ENCODE data around the gene TNMD.
"Not testable (repeated sequence)": the region's sequence is repeated elsewhere in the genome, so short reads cannot be mapped to it uniquely, and the experiment has no call there.

Gene TNMD

DNA sequence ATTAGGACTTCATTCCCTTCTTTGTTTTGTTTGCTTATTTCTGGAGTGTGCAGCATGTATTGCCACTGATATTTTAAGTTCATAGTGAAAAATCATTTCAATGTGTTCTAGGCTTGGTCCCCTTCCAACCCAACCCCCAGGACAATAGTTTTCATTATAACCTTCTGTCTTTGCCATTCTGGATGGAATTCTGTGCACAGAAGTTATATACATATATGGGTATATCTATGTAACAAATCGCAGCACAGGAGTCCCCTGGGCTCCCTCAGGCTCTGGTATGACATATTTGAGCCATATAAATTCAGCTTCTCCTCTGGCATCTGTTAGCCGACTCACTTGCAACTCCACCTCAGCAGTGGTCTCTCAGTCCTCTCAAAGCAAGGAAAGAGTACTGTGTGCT is at the start of gene TNMD:
Gene TNMD, plus strand, starts transcription at position 326 of the 400 bp plus-strand sequence. CDS start 83 bp downstream, outside the sequence.
- DNase-seq (ENCODE audit: low spot score): no peak

DNA sequence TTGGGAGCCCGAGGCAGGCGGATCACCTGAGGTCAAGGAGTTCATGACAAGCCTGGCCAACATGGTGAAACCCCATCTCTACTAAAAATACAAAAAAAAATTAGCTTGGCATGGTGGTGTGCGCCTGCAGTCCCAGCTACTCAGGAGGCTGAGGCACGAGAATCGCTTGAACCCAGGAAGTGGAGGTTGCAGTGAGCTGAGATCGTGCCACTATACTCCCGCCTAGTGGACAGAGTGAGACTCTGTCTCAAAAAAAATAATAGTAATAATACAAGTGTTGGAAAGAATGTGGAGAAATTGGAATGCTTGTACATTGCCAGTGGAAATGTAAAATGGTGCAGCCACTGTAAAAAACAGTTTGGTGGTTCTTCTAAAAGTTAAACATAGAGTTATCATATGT is 19.2 kb upstream of the TNMD start:
- not testable (repeated sequence) for DNase-seq (ENCODE audit: low spot score)

DNA sequence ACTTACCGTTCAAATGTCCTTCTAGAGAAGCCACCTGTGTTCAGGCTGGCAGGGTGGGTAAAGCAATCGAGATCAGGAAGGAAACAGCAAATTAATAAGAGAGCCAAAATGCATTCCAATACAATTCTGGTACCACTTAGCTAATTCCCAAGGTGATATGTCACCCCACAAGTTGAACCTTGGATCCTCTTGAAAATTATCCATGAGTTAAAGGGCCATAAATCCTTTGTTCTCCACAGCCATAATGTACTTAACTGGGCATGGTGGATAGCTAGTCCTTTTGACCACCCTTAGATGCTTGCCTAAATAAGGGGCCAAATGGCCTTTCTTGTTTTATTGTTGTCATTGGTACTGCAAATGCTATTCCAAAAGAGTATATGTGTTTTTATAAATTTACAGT is 2.0 kb downstream of the TNMD start:
- no peak for DNase-seq (ENCODE audit: low spot score)

DNA sequence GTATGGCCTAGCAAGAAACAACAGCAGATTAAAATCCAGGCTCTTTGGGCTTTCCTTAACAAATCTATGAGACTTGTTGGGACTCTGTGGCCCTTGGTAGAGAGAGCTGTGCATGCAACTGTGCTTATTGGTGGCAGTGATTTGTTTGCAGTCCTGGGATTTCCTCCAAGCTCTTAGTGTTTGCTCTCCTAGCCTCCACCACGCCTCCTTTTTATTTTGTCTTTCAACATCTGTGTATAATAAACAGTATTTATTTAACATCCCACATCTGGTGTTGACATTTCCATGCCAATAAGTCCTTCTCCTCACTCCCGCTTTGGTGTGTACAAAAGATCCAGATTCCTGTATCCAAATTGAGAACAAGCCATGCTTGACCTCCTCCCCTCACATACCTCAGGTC is 3.1 kb downstream of the TNMD start:
- no peak for DNase-seq (ENCODE audit: low spot score)

DNA sequence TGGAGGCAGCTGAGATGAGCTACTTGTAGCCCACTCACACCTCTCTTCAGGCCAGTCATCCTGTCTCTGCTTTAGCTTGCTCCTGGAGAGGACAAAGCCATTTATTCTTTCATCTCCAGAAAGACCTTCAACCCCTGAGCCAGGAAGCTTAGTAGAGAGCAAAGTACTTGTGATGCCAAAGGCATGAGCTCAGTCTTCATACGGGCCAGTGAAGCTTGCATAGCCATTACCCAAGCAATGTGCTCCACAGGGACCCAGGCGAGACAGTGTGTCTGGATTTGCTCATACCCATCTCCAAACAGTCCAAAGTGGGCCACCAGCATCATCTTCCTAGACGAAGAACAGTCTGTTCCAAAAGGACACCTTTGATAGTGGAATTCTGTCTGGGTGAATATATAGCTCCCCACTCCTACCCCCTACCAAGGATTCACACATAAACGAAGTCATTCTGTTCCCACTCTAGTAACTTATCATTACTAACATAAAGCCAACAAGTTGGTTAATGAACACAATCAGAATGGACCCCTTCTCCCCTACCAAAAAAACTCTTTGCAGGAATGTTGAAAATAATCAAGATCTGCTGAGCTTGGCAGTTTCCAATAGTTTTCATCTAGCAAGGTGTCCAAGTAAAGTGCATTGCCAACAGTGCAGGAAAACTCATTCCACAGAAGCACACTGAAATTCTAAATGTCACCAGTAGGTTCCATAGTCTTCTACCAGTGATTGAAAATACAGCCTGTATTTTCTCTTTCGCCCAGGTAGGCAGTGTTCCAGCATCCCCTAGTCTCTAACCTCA is 6.7 kb downstream of the TNMD start:
- no peak for DNase-seq (ENCODE audit: low spot score)

DNA sequence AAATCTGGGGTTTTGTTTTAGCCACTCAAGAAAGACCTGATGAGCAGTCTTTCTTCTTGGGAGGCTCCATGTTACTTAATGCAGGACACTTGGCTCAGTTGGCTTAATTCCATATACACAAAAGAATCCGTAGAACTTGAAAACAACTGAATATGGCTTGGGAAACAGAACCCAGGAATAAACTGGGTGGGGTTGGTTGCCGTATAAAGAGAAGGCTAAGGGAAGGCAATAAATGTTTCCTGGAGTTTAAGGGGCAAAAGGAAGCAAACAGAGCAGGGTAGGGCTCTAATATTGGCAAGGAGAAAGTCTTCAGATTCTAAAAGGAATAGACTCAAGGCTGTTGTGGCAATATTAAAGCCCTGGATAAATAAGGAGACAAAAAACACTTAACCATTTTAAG is 8.4 kb downstream of the TNMD start:
- no peak for DNase-seq (ENCODE audit: low spot score)

DNA sequence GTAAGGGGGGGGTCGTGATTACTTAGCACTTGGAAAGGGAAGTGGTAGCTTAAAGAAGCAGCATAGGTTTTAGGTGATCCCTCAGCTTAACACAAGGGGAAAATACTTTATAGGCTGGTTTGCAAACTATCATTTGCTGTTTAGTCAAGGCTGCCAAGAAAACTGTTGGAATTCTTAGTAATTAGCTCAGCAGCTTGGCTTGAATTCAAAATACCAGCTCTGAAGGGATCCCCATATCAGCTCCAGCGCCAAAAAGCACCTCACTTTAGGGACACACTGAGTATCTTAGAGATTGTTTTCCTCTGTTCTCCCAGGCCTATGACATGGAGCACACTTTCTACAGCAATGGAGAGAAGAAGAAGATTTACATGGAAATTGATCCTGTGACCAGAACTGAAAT is 8.8 kb downstream of the TNMD start:
- no peak for DNase-seq (ENCODE audit: low spot score)

DNA sequence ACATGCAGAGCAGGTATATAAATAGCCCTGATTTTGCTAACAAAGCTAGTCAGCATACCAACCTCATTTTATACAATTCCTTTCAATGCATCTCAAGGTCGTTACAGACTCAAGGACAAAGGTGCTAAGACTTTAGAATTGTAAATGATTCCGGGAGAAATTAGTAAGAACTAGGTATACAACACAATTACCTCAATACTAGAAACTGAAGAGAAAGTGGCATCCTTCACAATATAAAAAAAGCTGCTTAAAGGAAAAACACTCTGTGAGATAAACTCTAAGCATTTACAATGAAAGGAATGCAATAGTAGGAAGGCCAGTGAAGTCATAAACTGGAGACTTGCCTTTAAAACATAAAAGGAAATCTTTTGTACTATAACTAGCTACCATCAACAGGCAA is 11.9 kb downstream of the TNMD start:
- DNase-seq (ENCODE audit: low spot score): no peak

DNA sequence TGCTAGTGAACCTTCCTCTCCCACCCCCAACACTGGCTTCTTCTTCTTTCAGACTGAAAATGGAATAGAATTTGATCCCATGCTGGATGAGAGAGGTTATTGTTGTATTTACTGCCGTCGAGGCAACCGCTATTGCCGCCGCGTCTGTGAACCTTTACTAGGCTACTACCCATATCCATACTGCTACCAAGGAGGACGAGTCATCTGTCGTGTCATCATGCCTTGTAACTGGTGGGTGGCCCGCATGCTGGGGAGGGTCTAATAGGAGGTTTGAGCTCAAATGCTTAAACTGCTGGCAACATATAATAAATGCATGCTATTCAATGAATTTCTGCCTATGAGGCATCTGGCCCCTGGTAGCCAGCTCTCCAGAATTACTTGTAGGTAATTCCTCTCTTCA is 14.7 kb downstream of the TNMD start:
- no peak for DNase-seq (ENCODE audit: low spot score)

DNA sequence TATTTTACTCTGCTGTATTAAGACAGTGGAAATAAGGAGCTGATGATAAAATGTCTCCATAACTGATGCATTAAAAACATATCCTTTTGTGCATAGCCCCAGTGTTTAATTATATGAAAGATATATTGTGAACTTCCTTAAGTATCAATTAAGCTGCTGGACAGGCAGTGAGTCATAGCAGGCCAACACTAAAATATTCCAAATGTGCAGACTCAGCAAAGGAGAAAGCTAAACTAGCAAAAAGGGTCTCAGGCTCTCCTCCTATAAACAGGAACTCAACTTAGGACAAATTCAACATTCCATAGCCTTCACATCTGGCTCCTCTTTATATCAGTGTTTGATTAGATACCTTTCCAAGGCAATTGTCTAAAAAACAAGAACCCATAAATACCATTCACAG is 15.6 kb downstream of the TNMD start:
- DNase-seq (ENCODE audit: low spot score): no peak

DNA sequence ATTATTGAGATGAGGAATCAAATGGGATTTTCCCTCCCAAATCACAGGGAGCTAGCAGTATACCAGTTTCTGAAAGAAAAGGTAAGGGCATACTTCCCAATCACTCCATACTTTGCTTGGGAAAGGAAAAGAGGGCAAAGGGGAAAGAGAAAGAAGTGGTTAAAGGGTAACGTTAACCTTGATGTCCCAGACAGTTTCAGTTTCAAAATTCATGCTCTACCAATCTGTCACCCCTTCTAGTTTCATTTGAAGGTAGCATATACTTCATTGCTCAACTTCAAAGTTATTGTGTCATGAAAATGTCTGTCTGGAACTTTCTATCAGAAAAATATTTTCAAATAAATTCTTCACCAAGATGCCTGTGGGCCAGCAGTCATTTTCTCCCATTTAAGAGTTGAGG is 16.0 kb downstream of the TNMD start:
- DNase-seq (ENCODE audit: low spot score): no peak

DNA sequence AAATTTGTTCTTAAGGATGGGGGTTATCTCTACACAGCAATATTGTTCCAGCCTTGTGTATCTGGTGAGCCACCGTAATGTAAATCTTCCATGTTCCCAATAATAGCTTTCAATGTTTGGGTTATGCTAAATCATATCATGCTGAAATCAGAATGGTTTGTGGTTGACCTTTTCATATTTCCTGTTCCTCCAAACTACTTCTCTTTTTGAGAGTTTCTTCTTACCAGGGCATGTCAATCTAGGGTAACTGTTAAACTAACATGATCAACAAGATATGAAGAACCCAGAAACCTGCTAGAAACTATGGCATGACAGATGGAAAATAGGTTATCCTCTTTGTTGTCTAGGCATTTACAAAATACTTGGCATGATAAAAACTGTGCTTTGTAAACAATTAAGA is 22.0 kb downstream of the TNMD start:
- no peak for DNase-seq (ENCODE audit: low spot score)

DNA sequence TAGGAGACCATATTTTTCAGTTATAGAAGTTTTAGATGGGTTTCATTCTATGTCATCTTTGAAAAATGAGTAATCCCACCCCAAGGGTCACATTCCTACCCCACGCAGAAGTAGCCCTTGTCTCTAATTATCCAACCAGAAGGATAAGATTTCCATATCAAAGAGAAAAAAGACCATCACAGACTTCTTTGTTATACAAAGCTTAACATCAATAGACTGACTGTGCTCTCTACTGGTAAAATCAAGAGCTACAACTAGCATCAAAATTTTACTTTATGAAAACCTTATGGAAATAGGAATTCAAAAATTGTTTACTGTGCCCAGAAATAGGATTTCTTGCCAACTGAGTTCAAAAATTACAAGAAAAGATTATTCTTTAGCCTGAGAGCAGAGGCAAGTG is 24.9 kb downstream of the TNMD start:
- DNase-seq (ENCODE audit: low spot score): no peak

DNA sequence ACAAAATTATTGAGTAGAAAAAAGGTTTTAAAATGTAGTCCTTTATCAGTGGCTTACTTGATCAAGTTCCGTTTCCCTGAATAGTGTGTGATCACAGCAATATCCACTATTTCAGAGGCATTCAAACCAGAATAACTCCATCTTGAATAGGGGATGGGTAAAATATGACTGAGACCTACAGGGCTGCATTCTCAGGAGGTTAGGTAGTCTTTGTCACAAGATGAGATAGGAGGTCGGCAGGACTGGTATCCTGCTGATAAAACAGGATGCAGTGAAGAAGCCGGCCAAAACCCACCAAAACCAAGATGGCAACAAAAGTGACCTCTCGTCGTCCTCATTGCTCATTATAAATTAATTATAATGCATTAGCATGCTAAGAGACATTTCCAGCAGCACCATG is 27.2 kb downstream of the TNMD start:
- DNase-seq (ENCODE audit: low spot score): no peak

DNA sequence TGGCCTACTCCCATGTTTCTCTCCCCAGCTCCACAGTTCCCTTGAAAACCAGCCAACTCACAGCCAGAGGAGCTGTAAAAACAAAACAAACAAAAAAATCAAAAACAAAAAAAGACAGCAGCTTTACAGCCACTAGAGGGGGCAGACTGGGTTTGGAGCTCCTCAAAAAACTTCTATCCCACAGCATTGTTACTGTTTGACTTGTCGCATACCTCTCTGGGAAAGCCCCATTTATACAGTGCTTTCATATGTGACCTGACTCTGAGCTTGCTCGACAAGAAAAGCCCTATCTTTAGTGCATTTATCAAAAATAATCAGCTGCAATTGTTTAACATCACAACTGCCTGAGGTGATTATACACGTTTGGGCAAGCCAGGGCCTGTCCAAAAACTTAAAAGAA is 30.3 kb downstream of the TNMD start:
- DNase-seq (ENCODE audit: low spot score): peak; percentile 42

DNA sequence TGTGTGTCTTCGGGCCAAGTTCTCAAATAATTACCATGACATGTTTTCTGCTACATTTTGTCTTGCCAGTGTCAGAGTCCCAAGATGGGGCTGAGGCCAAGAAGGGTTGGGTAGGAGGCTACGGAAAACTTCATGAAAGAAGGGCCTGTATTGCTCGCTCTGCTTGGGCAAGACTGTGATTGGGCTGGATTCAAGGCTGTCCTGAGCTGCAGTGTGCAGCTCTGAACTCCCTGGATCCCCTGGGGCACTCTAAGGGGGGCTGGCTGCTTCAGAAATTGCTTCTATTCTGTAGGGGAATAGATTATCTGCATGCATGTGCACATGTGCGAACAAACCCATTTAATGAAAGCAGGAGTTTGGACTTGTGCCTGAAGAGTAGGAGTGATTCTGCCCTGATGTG is 38.3 kb downstream of the TNMD start:
- no peak for DNase-seq (ENCODE audit: low spot score)

DNA sequence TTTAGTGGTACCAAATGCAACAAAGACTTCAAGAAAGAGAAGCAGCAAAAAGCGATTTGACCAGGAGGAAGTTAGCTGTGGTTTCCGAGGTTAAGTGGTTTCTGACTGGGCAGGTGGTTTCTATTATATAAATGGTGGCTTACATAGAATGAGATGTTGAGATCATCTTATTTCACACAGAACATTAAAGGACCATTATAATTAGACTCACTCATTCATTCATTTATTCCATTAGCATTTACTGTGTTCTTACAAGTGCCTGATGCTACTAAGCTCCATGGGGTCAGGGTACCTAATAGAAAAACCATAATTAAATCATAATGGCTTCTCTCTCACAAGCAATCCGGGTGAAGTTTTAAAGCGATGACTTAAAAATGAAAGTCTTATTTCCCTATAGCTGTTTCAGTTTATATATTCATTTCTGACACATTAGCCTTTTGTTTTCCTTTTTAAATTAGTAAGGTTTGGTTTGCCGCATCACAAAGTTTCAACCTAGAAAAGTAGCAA is 41.3 kb downstream of the TNMD start:
- DNase-seq (ENCODE audit: low spot score): no peak

DNA sequence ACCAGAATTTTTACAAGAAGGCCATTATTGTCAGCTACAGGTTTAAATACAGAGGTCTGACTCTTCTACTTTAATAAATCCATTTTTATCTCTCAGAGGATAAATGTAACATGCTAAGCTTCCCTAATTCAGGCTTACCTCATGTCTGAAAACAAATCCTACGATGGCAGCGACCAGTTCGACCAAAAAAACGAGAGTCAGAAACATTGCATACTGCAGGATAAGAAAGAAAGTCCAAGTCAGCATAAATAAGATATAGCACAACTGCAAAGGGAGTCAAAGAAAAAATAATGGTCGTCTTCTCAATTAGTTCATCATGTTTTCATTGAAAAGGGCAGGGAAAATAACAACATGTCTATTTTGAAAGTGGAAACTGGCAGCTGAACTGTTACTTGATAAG is 50.3 kb downstream of the TNMD start:
- no peak for DNase-seq (ENCODE audit: low spot score)

DNA sequence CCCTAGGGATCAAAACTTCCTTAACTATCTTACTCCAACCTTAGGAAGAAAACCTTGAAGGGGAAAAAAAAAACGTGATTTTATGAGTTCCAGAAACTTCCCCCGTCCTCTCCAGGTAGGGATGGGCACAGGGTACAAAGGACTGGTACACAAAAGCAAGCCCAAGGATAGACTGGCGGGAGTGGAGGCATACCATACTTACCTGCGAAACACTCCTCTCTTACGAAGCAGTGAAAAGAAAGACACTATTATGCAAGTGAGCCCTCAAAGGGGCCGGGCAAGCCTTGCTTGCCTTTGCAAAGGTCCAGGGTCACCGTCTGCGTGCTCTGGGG is 51.2 kb downstream of the TNMD start:
- DNase-seq (ENCODE audit: low spot score): no peak

DNA sequence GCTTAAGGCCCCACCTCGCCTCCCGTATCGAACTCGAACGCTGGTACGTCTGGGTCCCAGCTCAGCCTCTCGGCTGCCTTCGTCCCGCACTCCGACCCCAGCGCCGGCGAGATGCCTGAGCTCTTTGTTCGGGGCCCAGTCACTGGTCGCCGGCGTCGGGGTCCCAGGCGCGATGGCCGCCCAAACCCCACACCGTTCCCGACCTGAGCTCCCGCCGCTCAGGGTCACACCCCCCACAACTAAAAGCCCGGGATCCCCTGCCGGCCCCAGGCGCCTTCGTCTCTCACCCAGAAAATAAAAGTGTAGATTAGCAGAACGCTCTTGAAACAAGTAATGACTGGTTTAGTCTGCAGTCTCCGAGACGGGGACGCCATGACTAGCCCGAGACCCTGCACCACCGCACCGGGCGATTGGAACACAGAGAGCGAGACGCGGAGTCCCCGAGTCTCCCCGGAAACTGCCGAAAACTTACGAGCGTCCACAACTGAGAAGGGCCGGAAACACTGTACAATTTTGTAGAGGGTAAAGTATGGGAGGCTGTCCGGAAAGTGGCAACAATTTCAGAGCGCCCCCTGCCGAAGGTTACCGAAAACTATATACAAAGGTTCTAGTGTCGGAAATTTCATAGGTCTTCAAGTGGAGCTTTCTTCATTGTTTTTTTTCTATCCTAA is 51.7 kb downstream of the TNMD start, which contains the start of gene TSPAN6:
Gene TSPAN6, minus strand, starts transcription at position 486 of the 671 bp plus-strand sequence. Its CDS starts 112 bp downstream, at position 374.
- peak; percentile 73 for DNase-seq (ENCODE audit: low spot score)

DNA sequence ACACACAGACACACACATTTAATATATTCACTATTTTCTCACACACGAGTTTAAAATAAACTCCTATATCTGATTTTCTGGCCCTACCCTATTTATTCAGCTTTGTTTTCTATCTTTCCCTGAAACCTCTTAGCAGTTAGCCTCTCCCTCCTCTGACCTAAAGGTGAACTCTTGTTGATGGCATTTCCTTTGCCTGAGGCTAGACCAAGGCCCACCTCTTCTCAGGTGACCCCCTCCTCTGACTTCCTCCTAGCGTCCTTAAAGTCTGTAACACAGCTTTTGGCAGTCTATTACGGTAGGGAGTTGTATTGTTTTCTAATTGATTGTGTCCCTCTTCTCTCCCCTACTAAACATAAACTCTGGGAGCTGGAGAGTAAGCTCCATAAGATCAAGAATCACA is 57.6 kb downstream of the TNMD start:
- no peak for DNase-seq (ENCODE audit: low spot score)

DNA sequence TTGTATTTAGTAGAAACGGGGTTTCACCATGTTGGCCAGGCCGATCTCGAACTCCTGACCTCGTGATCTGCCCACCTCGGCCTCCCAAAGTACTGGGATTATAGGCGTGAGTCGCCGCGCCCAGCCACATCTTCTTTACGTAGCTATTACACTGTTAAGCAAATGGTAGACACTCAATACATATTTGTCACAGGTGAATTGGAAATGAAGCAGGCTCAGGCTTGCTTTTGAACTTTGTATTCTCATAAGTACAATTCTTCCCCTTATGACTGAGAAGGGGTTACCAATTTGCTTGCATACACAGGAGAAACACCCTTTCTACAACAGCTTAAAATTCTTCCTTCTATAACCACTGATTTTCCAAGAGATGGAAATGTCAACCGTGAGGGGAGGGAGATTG is 58.5 kb downstream of the TNMD start:
- no peak for DNase-seq (ENCODE audit: low spot score)

DNA sequence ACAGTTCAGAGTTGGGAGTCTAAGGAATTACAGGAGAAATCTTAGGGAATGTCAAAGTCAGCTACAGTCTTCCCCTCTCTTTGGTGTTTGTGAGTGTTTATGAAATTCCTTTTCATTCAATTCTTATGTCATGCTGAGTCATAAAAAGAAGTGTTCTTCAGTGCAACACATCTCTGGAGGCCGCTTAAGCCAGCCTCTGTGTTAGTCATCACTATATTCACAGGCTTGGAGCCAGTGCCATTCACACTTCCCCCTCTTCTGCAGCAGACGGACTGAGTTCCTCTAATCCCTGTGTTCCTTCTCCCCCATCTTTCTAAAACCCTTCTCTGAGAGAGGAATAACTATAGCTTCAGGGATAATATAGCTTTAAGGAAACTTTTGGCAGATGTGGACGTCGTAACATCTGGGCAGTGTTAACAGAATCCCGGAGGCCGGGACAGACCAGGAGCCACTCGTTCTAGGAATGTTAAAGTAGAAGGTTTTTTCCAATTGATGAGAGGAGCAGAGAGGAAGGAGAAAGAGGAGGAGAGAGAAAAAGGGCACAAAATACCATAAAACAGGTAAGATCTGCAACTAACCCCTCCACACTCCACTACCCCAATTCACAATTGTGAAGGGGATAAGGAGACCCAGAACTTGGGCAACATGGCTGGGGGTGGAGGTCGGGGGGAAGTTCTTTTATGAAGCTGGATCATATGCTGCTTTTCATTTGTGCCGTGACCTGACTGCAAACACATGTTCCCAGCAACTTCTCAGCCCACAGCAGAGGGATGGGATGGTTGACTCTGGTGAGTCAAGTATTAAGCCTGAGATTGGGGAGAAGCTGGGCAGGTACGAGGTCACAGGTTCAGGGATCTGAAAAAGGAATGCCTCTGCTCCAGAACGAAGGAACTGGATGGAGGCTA is 59.5 kb downstream of the TNMD start, which contains the start of gene SRPX2:
Gene SRPX2, plus strand, starts transcription at position 244 of the 905 bp plus-strand sequence. CDS start 2,124 bp downstream, outside the sequence.
- DNase-seq (ENCODE audit: low spot score): no peak
